Epithelial cell of esophagus (primary cell): ENCODE measurements around the gene PNPLA7.

ENCODE experiments used
- DNase-seq: peaks from one replicate; pipeline ENCODE4 v3.0.0; 2010; ENCODE audit warnings: low read depth
- H3K4me3 ChIP-seq: 2 replicates; pipeline ENCODE4 v1.5.1; 2011; ENCODE audit warnings: mild to moderate bottlenecking, low read length, control low read depth
- TF ChIP-seq, protein P1 (sequence below): IDR thresholded peaks from 2 replicates; pipeline ENCODE4 v1.5.1; 2011; ENCODE audit warnings: low read depth, mild to moderate bottlenecking, low read length, control low read depth, inconsistent platforms; ENCODE audit not compliant: insufficient read depth; ENCODE audit errors: missing control alignments

PNPLA7 gene

DNA sequence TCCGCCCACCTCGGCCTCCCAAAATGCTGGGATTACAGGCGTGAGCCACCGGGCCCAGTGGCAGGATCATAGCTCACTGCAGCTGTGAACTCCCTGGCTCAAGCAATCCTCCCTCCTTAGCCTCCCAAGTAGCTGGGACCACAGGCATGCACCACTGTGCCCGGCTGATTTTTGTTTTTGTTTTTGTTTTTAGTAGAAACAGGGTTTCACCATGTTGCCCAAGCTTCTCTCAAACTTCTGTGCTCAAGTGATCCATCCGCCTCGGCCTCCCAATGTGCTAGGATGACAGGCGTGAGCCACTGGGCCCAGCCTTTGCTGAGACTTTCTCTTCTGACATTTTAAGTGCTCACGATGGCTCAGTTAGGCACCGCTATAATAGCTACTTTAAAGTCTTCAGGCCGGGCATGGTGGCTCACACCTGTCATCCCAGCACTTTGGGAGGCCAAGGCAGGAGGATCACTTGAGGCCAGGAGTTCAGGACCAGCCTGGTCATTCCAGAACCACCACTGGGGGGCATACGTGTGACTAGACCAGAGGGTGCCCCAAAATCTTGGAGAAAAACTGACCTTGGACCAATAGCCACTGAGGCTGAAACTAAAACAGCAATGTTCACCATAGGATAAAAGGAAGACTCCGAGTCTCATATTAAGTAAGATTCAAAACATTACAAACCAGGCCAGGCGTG is 106.0 kb downstream of the PNPLA7 start:
- TF ChIP-seq, protein P1, sequence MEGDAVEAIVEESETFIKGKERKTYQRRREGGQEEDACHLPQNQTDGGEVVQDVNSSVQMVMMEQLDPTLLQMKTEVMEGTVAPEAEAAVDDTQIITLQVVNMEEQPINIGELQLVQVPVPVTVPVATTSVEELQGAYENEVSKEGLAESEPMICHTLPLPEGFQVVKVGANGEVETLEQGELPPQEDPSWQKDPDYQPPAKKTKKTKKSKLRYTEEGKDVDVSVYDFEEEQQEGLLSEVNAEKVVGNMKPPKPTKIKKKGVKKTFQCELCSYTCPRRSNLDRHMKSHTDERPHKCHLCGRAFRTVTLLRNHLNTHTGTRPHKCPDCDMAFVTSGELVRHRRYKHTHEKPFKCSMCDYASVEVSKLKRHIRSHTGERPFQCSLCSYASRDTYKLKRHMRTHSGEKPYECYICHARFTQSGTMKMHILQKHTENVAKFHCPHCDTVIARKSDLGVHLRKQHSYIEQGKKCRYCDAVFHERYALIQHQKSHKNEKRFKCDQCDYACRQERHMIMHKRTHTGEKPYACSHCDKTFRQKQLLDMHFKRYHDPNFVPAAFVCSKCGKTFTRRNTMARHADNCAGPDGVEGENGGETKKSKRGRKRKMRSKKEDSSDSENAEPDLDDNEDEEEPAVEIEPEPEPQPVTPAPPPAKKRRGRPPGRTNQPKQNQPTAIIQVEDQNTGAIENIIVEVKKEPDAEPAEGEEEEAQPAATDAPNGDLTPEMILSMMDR, result no peak
- DNase-seq, result no peak
- H3K4me3 ChIP-seq, result no peak overlapping the region

DNA sequence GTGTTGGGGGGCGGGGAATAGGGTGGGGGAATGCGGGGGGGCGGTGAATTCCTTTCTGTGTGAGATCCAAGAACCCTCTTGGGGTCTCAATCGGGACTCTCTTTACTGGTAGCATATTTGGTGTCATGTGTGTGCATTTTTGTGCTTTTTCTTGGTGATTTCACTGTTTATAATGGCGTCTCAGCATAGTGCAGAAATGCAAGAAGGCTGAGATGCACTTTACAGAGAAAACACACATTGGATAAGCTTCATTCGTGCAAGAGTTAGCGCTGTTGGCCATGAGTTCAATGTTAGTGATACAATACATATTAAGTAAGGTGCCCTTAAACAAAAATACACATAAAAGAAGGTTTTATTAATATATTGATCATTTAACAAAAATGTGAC is 108.3 kb downstream of the PNPLA7 start:
- no peak overlapping the region for H3K4me3 ChIP-seq
- DNase-seq, result no peak
- TF ChIP-seq, protein P1, result no peak

DNA sequence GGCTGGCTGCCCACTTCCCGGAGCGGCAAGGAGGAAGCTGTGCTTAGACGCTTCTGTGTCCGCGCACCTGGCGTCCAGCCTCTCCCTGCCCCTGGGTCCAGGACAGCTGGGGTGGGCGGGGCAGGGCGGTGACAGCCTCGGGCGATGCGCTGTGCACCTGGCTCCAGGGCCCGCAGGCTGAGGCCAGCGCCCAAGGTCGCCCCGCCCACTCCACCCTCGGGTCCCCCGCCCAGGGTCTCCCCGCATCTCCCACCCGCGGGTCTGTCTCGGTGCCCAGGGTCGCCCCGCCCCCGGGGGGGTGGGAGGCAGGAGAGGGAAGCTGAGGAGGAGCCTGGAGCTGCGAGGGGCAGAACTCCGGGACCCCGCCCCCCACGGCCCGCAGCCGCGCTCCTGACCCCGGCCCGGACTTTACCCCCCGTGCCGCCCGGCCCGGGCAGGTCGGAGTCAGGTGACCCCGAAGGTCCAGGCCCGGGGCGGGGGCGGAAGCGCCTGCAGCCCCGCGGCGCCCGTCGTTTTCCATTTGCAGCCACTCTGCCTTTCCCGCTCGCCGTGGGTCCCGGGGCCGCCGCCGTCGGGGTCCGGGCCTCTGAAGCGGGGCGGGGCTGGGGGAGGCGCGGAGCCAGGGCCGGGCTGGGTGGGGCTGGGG is 108.8 kb downstream of the PNPLA7 start, which contains the start of gene ENTPD8:
Gene ENTPD8 (minus strand): TSS at position 69 of the 646 bp plus-strand sequence. CDS start 3,072 bp downstream, outside the sequence.
- peak; percentile 31 for DNase-seq
- no peak within 1 kb of the TSS for H3K4me3 ChIP-seq
- TF ChIP-seq, protein P1, result no peak

DNA sequence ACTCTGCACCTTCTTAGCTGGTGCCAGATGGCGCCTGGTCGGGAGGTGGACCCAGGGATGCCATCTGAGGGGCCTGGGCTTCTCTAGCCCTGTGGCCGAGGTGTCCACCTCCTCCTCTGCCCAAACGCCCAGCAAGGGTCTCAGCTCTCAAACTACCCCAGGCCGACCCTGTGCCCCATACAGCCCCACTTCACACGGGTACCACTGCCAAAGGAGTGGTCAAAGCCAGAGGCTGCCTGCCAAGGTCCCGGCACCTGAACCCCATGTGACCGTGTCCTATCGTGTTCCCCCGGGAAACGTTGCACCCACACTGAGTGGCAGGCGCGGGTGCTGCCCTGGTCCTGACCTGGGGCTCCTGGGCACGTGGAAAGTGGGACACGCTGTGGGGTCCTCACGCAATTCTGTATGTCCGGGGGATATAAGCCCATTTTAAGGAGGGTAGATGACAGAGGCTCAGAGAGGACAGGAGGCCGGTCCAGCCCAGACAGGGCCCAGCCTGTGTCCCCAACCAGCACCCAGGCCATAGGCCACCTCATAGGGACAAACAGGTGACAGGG is 111.0 kb downstream of the PNPLA7 start:
- TF ChIP-seq, protein P1, result no peak

DNA sequence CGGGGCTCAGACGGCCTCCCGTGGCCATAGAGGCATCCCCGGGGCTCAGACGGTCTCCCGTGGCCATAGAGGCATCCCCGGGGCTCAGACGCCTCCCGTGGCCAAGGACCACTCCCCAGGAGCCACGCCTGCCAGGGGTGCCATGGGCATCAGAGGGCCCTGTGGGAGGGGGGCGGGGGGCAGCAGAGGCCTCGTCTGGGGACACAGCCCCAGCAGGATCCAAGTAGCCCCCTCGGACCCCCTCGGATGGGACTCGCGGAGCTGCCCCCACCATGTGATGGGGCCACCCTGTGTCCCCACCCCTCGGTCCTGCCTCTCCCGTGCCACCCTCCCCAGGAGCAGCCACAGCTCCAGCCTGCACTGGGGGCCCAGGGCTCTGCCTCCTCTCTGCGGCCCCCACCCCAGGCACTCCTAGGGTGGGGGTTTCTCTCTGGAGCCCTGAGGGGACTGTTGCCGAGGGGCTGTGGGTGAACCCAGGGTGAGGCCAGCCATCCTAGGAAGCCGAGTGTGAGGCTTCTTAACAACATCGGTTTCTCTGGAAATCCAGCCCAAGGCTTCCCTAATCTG is 111.5 kb downstream of the PNPLA7 start:
- TF ChIP-seq, protein P1, result no peak
- H3K4me3 ChIP-seq, result no peak overlapping the region
- DNase-seq, result no peak

More for the DNA sequence above, 111.0 kb downstream of the PNPLA7 start:
- H3K4me3 ChIP-seq, result no peak overlapping the region
- no peak for DNase-seq

DNA sequence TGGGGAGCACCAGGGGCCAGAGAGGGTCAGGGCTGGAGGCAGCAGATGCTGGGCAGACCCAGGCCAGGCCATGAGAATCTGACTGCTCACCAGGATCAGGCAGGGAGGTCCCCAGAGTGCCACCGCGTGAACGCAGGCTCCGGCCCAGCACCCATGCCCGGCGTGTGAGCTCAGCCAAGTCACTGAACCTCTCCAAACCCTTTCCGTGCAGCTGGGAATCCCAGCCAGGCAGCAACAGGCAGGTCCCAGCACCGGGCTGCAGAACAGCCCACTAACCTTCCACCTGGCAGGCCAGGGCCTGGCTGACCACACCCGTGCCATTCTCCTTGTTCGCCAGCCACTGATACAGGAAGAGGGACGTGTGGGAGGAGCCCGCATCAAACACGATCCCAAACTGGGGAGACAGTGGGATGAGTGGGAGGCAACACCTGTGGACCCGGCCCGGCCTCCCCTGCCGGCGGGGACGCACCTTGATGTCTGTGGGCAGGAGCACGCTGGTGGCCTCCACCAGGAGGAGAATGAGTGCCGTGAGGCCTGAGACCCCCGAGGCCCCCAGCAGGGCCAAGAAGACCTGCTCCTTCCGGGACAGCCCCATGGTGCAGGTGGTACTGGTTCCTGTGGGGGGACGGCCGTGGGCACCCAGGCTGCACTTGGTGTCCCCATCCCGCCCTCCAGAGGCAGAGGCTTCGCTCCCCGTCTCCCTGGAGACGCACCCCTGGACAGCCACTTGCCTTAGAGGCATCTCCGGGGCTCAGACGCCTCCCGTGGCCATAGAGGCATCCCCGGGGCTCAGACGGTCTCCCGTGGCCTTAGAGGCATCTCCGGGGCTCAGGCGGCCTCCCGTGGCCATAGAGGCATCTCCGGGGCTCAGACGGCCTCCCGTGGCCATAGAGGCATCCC is 112.3 kb downstream of the PNPLA7 start:
- no peak overlapping the region for H3K4me3 ChIP-seq
- TF ChIP-seq, protein P1, result no peak
- no peak for DNase-seq
